GM21723 (cell line): Measurements from ENCODE around the gene KCNK4.

Experiments used
- ATAC-seq: cut with Tn5 transposase; IDR thresholded peaks from one replicate; pipeline ENCODE4 v1.9.1; 2021; ENCODE audit warnings: mild to moderate bottlenecking, moderate library complexity; ENCODE audit not compliant: unreplicated experiment

The KCNK4 gene

GRCh38 chr11:64342869-64343745, 52.0 kb downstream of the KCNK4 start:
- no peak for ATAC-seq

GRCh38 chr11:64343767-64344559, 52.9 kb downstream of the KCNK4 start:
- ATAC-seq = no peak

- no peak for ATAC-seq
Measured at GRCh38 chr11:64344787-64345186, 53.7 kb downstream of the KCNK4 start.

- ATAC-seq = no peak
Measured at GRCh38 chr11:64347193-64347867, 56.2 kb downstream of the KCNK4 start.

GRCh38 chr11:64348383-64349024, 57.4 kb downstream of the KCNK4 start:
- ATAC-seq = no peak

GRCh38 chr11:64349025-64349387, 57.9 kb downstream of the KCNK4 start:
- no peak for ATAC-seq

- ATAC-seq = no peak
Measured at GRCh38 chr11:64349404-64349803, 58.3 kb downstream of the KCNK4 start.
